Testis (tissue), 3 donors: ENCODE data around the gene MAEA. TPM values are rescaled to one million over a fixed set of nuclear protein-coding genes. Genes with fewer than 3 reads are reported as not detected.
"Not testable (repeated sequence)": the region's sequence is repeated elsewhere in the genome, so short reads cannot be mapped to it uniquely, and the experiment has no call there.

Source experiments
- DNase-seq: peaks from one replicate; pipeline ENCODE4 v3.0.0-alpha.2; 2019
- H3K27ac ChIP-seq, 2 donors: fragments of 200-600 bp; sonication (generic); one replicate each; pipeline ENCODE4 v1.5.1; 2019
- H3K27me3 ChIP-seq: fragments of 200-600 bp; sonication (generic); one replicate; pipeline ENCODE4 v1.5.1; 2019
- H3K36me3 ChIP-seq: fragments of 200-600 bp; sonication (generic); one replicate; pipeline ENCODE4 v1.5.1; 2017; ENCODE audit warnings: low read depth; ENCODE audit errors: missing control alignments
- H3K4me1 ChIP-seq: fragments of 200-600 bp; sonication (generic); one replicate; pipeline ENCODE4 v1.5.1; 2019
- H3K4me3 ChIP-seq, 2 donors: fragments of 200-600 bp; sonication (generic); one replicate each; pipeline ENCODE4 v1.5.1; 2017 to 2019
- H3K9me3 ChIP-seq: fragments of 200-600 bp; sonication (generic); one replicate; pipeline ENCODE4 v1.5.1; 2017
- CTCF ChIP-seq, 3 experiments: fragments of 450-650 bp in 2 of 3; fragments of 200-600 bp in 1 of 3; sonication (generic) in 1 of 3; IDR thresholded peaks; one replicate each; pipeline ENCODE4 v1.5.1; 2016 to 2019; ENCODE audit warnings: antibody characterized with exemption in 3 of 3, mild to moderate bottlenecking in 2 of 3, moderate library complexity in 1 of 3
- POLR2A ChIP-seq: fragments of 450-650 bp; IDR thresholded peaks from one replicate; pipeline ENCODE4 v1.6.1; 2017; ENCODE audit warnings: antibody characterized with exemption, mild to moderate bottlenecking, moderate library complexity
- WGBS, 2 donors: methylation state at CpG; one replicate each; pipeline ENCODE4 v1.1.5; 2018; 5-methylcytosine and 5-hydroxymethylcytosine counted together
- intact Hi-C: fragments of 100-400 bp; cut with DNase I; formaldehyde crosslinking; loops from one replicate; pipeline ENCODE4 v1.15.1; 2023; ENCODE audit warnings: low total_unique reads
- polyA plus RNA-seq: library from polyadenylated mRNA; stranded (reverse); fragments of 350-450 nt; fragmentation: Illumina TruSeq; extraction: RNeasy Lipid Tissue Mini Kit (QIAGEN cat#74804); gene quantifications from one replicate; pipeline ENCODE4 v1.2.3, GENCODE V29; 2014; ENCODE audit warnings: low read depth, low replicate concordance; ENCODE audit not compliant: insufficient read depth
- total RNA-seq, 2 donors: library from RNA; depleted of rRNA; stranded (reverse); fragments of >200 nt; gene quantifications; one replicate each; pipeline ENCODE4 v1.2.3, GENCODE V29; 2016

Gene MAEA
- total and polyA plus RNA-seq, 3 donors from 2014 or later: 71.2 to 129 (median 94.2) TPM

- H3K4me1 ChIP-seq: peaks cover 29% of the 10 kb centered on the region
Observed at GRCh38 chr4:1291996-1292702, 2.5 kb downstream of the MAEA start.

DNA sequence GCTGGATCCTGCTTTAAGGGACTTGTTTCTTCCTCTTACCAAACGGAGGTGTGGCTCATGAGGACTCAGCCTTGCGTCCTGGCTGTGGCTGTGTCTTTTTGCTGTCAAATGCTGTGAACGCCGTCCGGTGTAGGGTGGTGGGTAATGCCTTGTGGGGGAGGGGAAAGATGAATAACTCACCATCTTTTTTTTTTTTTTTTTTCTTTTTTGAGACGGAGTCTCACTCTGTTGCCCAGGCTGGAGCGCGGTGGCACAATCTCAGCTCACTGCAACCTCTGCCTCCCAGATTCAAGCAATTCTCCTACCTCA is 3.0 kb downstream of the MAEA start:
- H3K9me3 ChIP-seq, intact Hi-C loops, H3K4me3 ChIP-seq, H3K36me3 ChIP-seq, H3K27me3 ChIP-seq, H3K27ac ChIP-seq, DNase-seq: not testable (repeated sequence)
- WGBS, 2 donors: 88 to 93% methylated on average over 8 of the region's 8 CpGs
- H3K4me1 ChIP-seq: peaks cover 29% of the 10 kb centered on the region

More at GRCh38 chr4:1291996-1292702, 2.5 kb downstream of the MAEA start:
- Histone ChIP-seq H3K36me3 (no peaks in the 10 kb centered on the region), H3K4me3 (no peak overlapping the region), H3K27ac (no peak overlapping the region), H3K27me3 (no peaks in the 10 kb centered on the region), H3K9me3 (no peaks in the 10 kb centered on the region)
- TF ChIP-seq CTCF (IDR thresholded peaks at IDR 0.05) (no peak), POLR2A (no peak)
- no peak for DNase-seq
- intact Hi-C loops: no loop called here
- 50 to 62% methylated on average over 9 to 11 of the region's 11 CpGs for WGBS, 2 donors

DNA sequence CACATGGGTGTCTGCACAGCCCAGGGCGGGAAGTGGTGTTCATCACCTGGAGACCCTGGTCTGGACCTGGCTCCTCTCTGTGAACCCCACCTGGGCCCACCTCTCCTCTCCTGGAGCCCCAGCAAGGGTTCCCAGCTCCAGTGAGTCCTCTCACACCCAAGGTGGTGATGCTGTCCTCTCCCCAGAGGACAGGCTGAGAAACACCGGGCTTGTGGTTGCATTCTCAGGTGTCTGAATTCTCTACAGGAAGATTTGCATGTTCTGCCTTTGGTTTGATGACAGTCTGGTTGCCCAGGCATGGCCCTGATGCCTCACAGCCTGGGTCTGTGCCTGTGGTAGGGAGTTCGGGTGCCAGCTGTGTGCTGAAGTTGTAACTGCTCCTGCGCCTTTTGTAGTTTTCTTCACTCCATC is 3.8 kb downstream of the MAEA start:
- no peak overlapping the region for H3K4me3 ChIP-seq
- DNase-seq: no peak
- no peaks in the 10 kb centered on the region for H3K9me3 ChIP-seq
- no peaks in the 10 kb centered on the region for H3K36me3 ChIP-seq
- H3K4me1 ChIP-seq: peaks cover 28% of the 10 kb centered on the region
- H3K27ac ChIP-seq: peak overlapping the region in 1 of 2 donors; percentile 19
- H3K27me3 ChIP-seq: no peaks in the 10 kb centered on the region
- intact Hi-C loops: no loop called here
- 84 to 94% methylated on average over 2 to 4 of the region's 4 CpGs for WGBS, 2 donors
- no peak for TF ChIP-seq POLR2A

DNA sequence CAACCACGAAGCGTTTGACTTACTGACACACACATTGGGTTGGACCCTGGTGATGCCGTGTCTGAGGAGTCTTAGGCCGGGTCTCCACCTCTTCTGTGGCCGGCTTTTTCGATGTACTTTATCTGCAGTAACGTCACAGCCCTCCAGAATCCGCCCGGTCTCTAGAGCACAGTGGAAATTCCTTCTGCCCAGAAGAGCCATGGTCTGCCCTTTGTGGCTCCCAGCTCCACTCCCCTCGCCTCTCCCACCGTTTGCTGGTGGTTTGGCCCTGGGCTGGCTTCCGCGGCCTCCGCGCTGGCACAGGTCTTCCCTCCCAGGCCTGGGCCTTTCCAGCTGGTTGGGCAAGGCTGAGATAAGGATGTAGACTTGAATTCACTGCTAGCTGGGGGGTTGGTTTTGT is 4.3 kb downstream of the MAEA start:
- intact Hi-C loops: no loop called here
- Histone ChIP-seq H3K36me3 (no peaks in the 10 kb centered on the region), H3K27me3 (no peaks in the 10 kb centered on the region), H3K27ac (peak overlapping the region in 1 of 2 donors; percentile 19), H3K4me3 (no peak overlapping the region), H3K9me3 (no peaks in the 10 kb centered on the region), H3K4me1 (peaks cover 25% of the 10 kb centered on the region)
- TF ChIP-seq CTCF (IDR thresholded peaks at IDR 0.05): no peak
- TF ChIP-seq POLR2A: no peak
- peak; percentile 24 for DNase-seq
- 49 to 70% methylated on average over 15 of the region's 15 CpGs for WGBS, 2 donors

DNA sequence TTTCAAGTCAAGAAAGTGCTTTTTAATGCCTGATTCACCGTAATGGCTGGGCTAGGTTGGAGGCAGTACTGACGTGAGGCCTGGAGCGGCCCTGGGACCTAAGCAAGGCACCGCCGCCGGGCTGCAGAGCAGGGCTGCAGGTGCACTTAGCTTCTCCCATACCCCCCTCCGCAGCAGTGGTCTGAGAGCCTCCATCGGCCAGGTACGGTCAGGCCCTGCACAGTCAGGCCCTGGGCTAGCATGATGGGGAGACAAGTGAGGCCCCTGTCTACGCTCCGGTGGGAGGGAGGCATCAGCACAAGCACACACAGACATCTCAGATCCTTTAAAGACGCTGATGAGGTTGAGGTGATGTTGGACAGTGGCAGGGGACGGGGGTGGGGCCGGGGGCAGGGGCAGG is 4.7 kb downstream of the MAEA start:
- intact Hi-C loops: no loop called here

More for the DNA sequence above, 4.7 kb downstream of the MAEA start:
- H3K27me3 ChIP-seq: no peaks in the 10 kb centered on the region
- H3K4me3 ChIP-seq: no peak overlapping the region
- DNase-seq: no peak
- no peaks in the 10 kb centered on the region for H3K36me3 ChIP-seq
- no peak for TF ChIP-seq POLR2A
- no peak for TF ChIP-seq CTCF (IDR thresholded peaks at IDR 0.05)
- H3K4me1 ChIP-seq: peaks cover 25% of the 10 kb centered on the region
- no peaks in the 10 kb centered on the region for H3K9me3 ChIP-seq
- 71 to 78% methylated on average over 12 to 14 of the region's 14 CpGs for WGBS, 2 donors
- H3K27ac ChIP-seq: peak overlapping the region in 1 of 2 donors; percentile 19
